A549 (cell line): ENCODE measurements around the gene DNM1.

ENCODE experiments used
- BHLHE40 ChIP-seq: IDR thresholded peaks from 2 replicates; pipeline ENCODE4 v1.6.1; 2012; ENCODE audit warnings: low read depth, low read length, inconsistent platforms
- CTCF ChIP-seq: fragments of >200 bp; sonication (Bioruptor Twin); formaldehyde crosslinking; IDR thresholded peaks from 3 replicates; pipeline ENCODE4 v1.5.1; 2016
- HEYL ChIP-seq: fragments of 250-450 bp; sonication (Bioruptor Pico); IDR thresholded peaks from 2 replicates; pipeline ENCODE4 v1.8.0; 2021; ENCODE audit warnings: mild to moderate bottlenecking, moderate library complexity
- MAZ ChIP-seq: fragments of 150-350 bp; IDR thresholded peaks from 2 replicates; pipeline ENCODE4 v1.6.1; 2014; ENCODE audit warnings: antibody characterized with exemption, low read depth, low read length, borderline replicate concordance
- POLR2A ChIP-seq: IDR thresholded peaks from 2 replicates; pipeline ENCODE4 v1.6.1; 2012; ENCODE audit warnings: mild to moderate bottlenecking, low read length
- RCOR1 ChIP-seq: fragments of 150-350 bp; IDR thresholded peaks from 2 replicates; pipeline ENCODE4 v1.6.1; 2014; ENCODE audit warnings: antibody characterized with exemption, low read length, low read depth
- REST ChIP-seq: fragments of 200-600 bp; sonication (generic); IDR thresholded peaks from 2 replicates; pipeline ENCODE4 v1.6.1; 2016; ENCODE audit warnings: antibody characterized with exemption, mild to moderate bottlenecking, moderate library complexity
- RFX5 ChIP-seq: fragments of 450-650 bp; IDR thresholded peaks from 2 replicates; pipeline ENCODE4 v1.7.1; 2014; ENCODE audit warnings: antibody characterized with exemption, mild to moderate bottlenecking, moderate library complexity
- SMC3 ChIP-seq: fragments of >200 bp; sonication (Bioruptor Twin); formaldehyde crosslinking; IDR thresholded peaks from 3 replicates; pipeline ENCODE4 v1.6.1; 2018; ENCODE audit warnings: inconsistent platforms

GRCh38 chr9:128202648-128203023 is 543 bp upstream of the DNM1 start:
- TF ChIP-seq BHLHE40 (no peak), CTCF (no peak), RFX5 (no peak), POLR2A (no peak), HEYL (CRISPR knock-in tag) (no peak), SMC3 (no peak), MAZ (no peak), REST (no peak), RCOR1 (no peak)
